Stimulated activated CD4-positive, alpha-beta T cell treated with anti-CD3 and anti-CD28 coated beads, TNF-alpha, amount 100 ng/mL, for 1 hour (primary cell): ENCODE measurements around the gene PRKCH.
"Not testable (repeated sequence)": the region's sequence is repeated elsewhere in the genome, so short reads cannot be mapped to it uniquely, and the experiment has no call there.

ENCODE experiments used
- DNase-seq, 3 donors: peaks; one replicate each; pipeline ENCODE4 v3.0.0-alpha.2; 2020; ENCODE audit warnings: low read depth in 3 of 3, low spot score in 1 of 3

The PRKCH gene

DNA sequence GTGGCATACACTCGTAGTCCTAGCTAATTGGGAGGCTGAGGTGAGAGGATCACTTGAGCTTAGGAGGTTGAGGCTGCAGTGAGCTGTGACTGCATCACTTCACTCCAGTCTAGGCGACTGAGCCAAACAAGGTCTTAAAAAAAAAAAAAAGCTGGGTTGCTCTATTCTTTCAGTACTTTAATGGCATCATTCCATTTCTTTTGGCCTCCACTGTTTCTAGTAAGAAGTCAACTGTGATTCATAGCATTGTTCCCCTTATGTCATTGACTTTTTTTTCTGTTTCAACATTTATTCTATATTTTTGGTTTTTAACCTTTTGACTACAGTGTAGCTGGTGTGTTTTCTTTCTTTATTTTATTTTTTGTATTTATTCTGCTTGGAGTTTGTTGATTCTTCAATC lies 16.7 kb upstream of the PRKCH start:
- DNase-seq: no peak

DNA sequence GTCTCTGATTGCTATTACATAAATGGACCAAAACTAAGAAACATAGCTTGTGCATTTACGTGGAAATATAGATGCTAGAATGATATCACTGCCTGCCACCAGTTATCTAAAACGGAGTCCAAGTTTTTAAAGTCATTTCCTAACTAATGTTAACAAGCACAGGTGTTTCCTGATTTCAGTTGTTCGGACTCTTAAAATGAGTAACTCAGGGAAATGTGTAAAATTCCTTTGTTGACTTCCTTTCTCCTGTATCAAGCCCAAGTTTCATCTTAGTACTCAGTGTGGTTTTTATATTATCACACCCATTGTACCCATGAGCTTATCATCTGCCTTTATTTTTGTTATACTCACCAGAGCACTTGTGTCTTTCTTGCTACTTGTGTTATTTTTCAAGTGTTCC lies 13.2 kb upstream of the PRKCH start:
- no peak for DNase-seq

GRCh38 chr14:61308701-61309100 lies 12.7 kb upstream of the PRKCH start:
- DNase-seq: not testable (repeated sequence)

- no peak for DNase-seq
Measured at GRCh38 chr14:61315313-61315712, 6.1 kb upstream of the PRKCH start.

GRCh38 chr14:61319086-61319485 lies 2.3 kb upstream of the PRKCH start:
- no peak for DNase-seq

DNA sequence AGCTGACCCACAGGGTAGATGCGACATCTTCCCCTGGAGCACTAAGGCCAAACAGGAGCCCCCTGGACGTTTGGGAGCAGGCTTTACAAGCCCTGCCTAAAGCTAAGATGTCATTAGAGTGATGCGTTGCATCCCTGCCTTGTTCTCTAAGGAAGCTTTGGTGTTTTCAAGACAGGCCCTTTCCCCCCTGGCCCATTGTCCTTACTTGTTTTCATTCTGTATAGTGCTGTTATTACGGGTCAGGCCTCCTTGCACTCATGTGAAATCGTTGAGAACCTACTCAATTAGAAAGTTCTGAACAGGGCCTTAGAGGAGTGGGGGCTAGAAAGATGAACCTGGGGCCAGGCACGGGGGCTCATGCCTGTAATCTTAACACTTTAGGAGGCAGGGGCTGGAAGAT lies 1.7 kb upstream of the PRKCH start:
- DNase-seq: no peak

- not testable (repeated sequence) for DNase-seq
Measured at GRCh38 chr14:61320170-61320569, 1.2 kb upstream of the PRKCH start.

DNA sequence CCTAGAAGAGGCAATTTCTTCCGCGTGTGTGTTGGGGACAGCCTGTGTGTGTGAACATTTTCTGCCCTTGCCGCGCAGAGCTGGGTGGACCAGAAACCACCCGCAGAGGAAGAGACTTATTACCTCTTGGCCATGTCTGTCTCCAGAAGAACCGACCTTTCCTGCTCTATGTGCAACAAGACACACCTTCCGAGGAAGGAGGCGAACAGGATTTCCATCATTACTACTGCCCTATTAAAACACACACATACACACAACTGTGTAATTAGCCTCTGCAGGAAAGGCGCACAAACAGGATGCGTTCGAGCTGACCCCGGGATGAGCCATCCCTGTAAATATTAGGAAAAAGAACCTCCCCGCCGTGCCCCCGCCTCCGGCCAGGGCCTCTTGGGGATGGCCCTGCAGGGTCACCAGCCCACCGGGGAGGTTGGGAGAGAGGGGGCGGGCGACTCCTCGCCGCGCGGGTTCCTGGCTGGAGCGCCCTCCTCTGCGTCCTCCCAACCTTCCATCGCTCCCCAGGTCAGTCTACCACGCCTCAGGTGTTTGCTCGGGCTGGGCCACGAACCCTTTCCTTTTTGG lies 484 bp upstream of the PRKCH start:
- no peak for DNase-seq

DNA sequence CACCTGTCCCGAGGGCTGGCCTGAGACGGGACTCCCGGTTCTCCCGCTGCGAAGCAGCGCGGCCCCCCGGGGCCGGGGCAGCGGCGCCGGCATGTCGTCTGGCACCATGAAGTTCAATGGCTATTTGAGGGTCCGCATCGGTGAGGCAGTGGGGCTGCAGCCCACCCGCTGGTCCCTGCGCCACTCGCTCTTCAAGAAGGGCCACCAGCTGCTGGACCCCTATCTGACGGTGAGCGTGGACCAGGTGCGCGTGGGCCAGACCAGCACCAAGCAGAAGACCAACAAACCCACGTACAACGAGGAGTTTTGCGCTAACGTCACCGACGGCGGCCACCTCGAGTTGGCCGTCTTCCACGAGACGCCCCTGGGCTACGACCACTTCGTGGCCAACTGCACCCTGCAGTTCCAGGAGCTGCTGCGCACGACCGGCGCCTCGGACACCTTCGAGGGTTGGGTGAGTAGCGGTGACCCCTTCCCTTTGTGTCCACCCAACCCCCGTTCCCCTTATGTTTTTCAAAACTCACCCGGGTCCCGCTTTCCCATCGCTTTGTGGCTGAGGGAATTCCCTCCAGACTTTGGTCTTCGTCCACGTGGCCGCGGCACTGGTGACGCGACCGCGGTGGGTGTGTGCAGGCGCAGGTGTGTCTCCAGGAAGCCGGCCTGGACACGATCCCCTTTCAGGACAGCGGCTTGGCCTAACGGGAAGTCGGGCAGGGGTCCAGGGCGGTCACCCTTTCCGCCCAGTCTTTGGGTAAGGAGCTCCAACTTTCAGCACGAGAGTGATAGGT lies 826 bp downstream of the PRKCH start:
- DNase-seq: no peak

DNA sequence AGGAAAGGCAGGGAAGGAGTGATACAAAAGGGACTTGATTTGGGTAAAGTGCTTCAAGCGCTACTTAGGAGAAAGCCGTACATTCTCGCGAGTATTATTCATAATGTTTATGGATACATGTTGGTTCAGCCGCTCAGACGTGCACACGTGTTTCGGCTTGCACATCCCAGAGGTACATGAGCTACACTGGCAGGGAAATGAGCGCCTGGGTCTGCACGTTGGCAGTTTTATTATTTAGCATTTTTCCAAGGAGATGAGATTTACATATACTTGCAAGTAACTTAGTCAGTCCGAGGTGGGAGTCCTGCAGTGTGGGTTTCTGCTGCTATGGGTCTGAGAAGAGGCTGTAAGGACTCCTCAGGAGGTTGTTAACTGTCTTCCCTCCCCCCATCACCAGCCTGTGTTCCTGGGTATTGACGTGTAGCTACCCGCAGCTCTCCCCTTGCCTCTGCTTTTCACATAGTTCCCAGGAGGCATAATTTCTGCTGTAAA lies 1.5 kb downstream of the PRKCH start:
- no peak for DNase-seq

DNA sequence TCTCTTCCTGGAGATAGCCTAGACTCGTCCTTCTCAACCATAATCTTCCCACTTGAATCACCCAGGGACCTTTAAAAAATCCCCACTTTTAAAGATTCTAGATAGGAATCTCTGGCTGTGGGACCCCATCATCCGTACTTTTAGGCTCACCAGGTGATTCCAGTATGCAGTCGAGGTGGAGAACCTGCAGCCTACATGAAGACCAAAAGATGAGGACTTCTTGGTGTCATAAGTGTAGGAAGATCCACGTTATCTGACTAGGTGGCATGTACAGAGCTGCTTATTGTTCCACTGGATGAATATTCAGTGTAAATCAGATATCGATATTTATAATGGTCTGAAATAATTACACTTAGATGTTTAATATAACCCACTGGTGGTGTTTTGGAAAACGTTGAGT lies 2.6 kb downstream of the PRKCH start:
- no peak for DNase-seq

DNA sequence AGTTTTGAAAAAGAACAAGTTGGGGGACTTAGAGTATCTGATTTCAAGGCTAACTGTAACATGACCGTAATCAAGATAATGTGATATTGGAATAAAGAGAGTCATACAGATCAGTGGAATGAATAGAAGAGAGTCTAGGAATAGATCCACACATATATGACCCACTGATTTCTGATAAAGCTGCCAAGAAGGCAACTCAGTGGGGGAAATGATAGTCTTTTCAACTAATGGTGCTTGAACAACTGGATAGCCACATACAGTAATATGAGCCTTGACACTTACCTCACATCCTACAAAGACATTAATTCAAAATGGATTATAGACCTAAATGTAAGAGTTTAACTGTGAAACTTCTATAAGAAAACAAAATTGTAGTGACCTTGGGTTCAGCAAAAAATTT lies 3.8 kb downstream of the PRKCH start:
- no peak for DNase-seq

DNA sequence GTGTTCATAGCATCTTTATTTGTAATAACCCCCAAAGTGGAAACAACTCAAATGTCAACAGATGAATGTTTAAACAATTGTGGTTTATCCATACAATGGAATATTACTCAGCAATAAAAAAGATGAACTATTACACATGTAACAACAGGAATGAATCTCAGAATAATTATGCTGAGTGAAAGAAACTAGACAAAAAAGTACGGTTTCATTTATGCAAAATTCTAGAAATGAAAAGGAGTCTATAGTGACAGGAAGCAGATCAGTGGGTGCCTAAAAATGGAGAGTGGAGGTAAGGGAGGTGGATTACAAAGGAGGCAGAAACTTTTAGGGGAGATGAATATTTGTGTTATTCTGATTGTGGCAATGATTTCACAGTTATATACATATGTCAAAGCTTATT lies 4.8 kb downstream of the PRKCH start:
- DNase-seq: no peak

DNA sequence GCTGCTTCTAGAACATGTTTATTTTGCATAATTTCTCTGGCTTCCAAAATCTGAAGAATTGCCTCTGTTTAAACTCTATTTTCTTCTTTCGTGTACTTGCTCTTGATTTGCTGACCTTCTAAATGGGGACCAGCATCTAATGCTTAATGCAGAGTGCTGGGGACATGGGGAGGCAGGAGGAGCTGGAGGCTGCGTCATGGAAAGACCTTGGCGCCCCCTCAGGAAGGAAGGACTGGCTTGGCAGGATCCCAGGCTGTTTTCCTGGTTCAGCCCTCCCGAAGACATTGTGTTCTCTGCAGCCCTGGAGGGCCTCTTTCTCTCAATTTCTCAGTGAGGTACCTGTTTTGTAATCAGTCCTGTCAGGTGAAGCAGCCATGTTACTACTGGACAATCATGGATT lies 5.5 kb downstream of the PRKCH start:
- no peak for DNase-seq

- no peak for DNase-seq
Measured at GRCh38 chr14:61328626-61329262, 7.4 kb downstream of the PRKCH start.

- no peak for DNase-seq
Measured at GRCh38 chr14:61329478-61330051, 8.2 kb downstream of the PRKCH start.

GRCh38 chr14:61330511-61330910 lies 9.1 kb downstream of the PRKCH start:
- DNase-seq: no peak

- no peak for DNase-seq
Measured at GRCh38 chr14:61331992-61332657, 10.7 kb downstream of the PRKCH start.

DNA sequence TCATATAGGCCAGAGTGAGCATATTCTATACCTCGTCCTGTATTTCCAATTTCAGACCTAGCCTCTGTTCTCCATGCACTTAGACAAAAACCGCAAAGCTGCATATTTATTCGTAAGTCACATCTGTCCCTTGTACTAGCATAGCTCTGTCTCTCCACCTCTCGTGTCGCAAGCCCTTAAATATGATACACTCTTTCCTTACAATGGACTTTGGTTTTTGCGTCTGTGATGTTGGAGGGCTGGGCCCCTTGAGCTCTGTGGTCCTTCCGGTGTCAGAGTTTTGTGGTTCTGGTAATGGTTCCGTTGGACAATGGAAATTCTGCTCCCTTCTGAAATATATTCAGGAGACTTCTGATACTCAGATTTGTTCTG lies 11.3 kb downstream of the PRKCH start:
- DNase-seq: no peak

GRCh38 chr14:61333087-61333486 lies 11.7 kb downstream of the PRKCH start:
- no peak for DNase-seq

DNA sequence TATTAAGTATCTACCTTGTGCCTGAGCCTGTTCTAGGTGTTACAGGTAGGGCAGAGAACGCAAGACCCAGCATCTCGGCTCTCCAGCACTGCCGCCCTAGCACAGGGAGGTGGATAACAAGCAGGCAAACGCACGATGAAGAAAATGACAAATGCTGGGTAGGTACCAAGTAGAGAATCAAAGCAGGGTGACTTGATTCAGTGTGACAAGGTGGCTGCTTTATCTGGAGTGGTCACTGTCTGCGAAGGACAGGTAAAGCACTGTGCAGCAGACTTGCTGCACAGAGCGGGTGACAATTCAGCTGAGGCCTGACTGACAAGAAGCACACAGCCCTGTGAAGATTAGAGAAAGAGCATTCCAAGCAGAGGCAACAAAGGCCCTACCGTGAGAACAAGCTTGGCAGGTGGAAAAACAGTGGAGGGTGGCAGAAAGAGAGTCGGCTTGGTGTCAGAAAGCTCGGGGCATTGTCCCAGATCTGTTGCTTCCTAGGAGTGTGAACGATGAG lies 12.9 kb downstream of the PRKCH start:
- no peak for DNase-seq
